ENCODE measurements around the gene RBP7.
"Not testable (repeated sequence)": the region's sequence is repeated elsewhere in the genome, so short reads cannot be mapped to it uniquely, and the experiment has no call there.

RBP7 gene

GRCh38 chr1:9996624-9997582, at the start of gene RBP7:
RBP7 (plus strand) TSS chr1:9997228; CDS start chr1:9997259, 31 bp downstream.
- intact Hi-C loops (cut with DNase I), result no loop called here

GRCh38 chr1:9957726-9958125, 39.3 kb upstream of the RBP7 start:
- no peak for DNase-seq
- intact Hi-C loops (cut with DNase I), result no loop called here

More at GRCh38 chr1:9996624-9997582, at the start of gene RBP7:
- peak in 4 of 10 donors; percentile 8 to 80 (median 48) for DNase-seq

- DNase-seq, result no peak
- intact Hi-C loops (cut with DNase I), result no loop called here
Measured at GRCh38 chr1:9960011-9960410, 37.0 kb upstream of the RBP7 start.

DNA sequence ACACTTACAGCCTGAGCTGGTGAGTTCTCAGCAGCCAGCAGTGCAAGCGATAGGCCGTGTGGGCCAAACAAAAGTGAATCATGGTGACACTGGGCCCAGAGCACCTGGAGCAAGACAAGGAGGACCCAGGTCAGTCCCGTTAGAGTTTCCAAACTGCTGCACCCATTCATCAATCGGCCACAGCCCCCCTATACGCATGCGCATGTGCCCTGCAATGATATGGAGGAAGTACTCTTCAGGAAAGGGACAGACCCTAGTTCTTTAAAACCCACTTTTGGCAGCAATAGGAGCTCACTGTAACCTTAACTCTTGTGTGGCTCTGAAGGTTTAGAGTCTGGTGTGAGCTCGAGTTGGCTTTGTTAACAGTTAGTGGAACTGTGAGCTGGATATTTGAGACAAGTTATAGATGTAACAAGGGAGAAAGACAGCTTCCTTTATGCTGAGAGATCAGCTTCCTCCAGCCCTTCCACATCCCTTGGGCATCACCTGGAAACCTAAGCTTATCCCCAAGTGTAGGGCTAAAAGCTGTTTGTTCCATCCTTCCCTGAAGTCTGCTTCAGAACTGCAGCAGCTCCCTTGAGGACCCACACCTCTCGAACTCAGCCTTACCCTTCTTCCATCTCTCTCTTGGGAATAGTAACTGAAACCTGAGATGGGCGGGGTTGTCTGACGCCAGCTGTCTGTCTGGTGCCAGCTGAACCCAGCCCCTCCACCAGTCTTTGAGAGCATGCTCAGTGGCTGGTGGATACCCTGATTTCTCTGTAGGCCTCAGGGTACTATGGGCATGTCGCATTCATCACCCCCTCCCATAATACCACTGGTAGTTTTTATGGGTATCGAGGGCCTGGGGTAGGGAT, 36.1 kb upstream of the RBP7 start:
- DNase-seq, result no peak
- intact Hi-C loops (cut with DNase I), result no loop called here

DNA sequence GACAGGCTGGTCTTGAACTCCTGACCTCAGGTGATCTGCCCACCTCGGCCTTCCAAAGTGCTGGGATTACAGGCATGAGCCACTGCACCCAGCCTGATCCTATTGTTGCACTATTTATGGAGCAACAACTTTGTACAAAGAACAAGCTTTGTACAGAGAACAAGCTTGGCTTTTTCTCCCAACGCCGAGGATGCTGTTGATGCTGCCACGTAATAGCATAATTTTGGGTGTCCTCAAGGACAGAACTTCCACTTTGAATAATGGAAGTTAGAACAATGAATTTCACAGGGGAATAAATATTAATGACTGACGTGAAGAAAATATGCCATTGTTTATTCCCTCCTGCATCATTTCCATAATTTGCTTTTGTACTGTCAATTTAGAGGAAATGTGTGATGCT, 12.8 kb upstream of the RBP7 start:
- peak in 2 of 10 donors; percentile 6 to 14 for DNase-seq
- intact Hi-C loops (cut with DNase I), result no loop called here

DNA sequence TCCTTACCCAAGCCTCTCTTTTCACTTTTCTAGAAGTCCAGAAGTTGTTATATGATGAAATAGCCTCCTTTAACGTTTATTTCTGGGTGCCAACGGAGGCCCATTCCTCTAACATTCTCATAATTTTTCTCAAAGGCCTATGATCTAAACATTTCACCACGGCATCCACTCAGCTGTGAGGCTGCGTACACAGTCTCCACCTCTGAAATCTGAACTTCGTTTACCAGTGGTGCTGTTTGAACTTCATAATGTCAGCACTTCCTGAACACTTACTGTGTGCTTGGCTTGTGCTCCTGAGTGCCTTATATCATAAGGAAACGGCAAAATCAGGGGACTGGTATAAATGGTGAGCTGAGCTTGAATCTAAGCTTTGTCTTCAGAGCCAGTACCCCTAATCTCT, 12.0 kb upstream of the RBP7 start:
- intact Hi-C loops (cut with DNase I), result no loop called here
- DNase-seq, result peak in 1 of 10 donors; percentile 7

DNA sequence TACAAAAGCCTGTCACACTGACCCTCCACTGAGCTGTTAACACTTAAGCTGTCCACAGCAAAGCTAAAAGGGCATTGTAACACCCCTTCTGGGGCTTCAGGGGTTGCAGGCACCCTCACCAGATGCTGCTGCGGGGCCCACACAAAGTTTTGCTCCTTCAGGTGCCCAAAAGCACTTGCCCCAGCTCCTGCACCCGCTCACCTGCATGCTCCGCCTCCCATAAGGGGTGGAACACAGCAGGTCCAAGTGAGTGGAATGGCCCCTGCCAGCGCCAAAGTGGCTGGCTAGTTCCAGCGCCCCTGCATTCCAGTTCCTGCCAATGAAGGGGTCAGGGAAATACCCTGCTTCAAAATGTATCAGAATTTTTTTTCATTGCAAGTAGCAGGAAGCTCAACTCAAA, 7.3 kb upstream of the RBP7 start:
- intact Hi-C loops (cut with DNase I), result no loop called here
- DNase-seq, result peak in 1 of 10 donors; percentile 34

- peak in 2 of 10 donors; percentile 7 to 14 for DNase-seq
- intact Hi-C loops (cut with DNase I), result no loop called here
Measured at GRCh38 chr1:9990944-9991343, 6.1 kb upstream of the RBP7 start.

DNA sequence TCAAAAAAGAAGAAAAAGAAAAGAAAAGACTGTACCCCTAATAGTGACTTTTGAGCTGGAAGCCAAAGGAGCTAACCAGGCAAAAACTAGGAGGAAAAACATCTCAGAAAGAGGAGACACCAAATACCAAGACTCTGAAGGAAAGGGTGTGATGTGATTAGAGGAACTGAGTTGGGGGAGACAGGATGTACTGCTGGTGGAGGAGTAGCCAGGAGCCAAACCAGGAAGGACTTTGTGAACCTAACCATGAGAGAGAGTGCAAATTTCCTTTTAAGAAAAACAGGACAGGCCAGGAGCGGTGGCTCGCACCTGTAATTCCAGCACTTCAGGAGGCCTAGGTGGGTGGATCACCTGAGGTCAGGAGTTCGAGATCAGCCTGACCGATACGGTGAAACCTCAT, 4.1 kb upstream of the RBP7 start:
- peak in 1 of 10 donors; percentile 20 for DNase-seq
- intact Hi-C loops (cut with DNase I), result no loop called here

DNA sequence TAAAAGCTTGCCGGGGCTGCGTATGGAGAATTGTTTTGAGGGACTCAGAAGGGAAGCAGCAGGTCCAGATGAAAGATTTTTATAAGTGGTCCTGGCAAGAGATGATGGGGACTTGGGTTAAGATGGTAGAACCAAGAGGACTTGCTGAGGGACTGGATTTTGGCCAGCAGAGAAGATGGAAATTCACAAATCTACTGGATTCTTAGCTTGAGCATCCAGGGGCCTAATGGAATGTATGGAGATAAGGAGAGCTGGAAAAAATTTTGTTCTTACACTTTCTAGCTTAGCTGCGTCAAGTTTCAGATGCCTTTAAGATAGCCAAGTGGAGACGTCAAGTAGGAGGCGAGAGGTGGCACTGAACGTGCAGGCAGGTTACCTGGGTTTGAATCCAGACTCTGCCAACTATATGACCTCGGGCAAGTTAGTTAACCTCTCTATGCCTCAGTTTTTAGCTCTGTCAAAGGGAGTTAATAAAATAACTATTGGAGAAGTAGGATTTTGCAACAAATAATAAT, 3.4 kb upstream of the RBP7 start:
- DNase-seq, result peak in 2 of 10 donors; percentile 12 to 53
- intact Hi-C loops (cut with DNase I), result no loop called here

DNA sequence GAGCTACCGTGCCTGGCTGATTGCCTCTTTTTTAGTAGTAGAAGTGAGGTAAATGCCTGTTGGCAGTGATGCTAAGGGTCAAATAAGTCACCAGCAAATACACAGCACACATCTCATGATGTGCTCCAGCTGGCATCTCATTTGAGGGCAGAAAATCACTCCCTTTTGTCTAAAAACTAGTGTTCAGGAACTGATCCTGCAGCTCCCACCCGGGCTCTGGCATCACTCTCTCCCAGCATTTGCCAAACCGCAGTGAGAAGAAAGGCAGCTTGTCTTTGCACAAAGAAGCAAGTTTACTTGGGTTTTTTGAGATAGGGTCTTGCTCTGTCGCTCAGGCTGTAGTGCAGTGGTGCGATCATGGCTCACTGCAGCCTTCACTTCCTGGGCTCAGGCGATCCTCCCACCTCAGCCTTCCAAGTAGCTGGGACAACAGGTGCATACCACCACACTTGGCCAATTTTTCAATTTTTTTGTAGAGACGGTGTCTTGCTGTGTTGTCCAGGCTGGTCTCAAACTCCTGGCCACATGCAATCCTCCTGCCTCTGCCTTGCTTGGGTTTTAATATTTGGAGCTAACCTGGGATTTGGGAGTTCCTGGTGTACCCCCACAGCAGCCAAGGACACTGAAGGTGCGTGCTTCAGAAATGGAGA, 4.1 kb downstream of the RBP7 start:
- DNase-seq, result peak in 9 of 10 donors; percentile 20 to 93 (median 60)
- intact Hi-C loops (cut with DNase I), result no loop called here

- intact Hi-C loops (cut with DNase I), result not testable (repeated sequence)
- peak in 2 of 10 donors; percentile 3 to 24 for DNase-seq
Measured at GRCh38 chr1:10005248-10005647, 8.2 kb downstream of the RBP7 start.

DNA sequence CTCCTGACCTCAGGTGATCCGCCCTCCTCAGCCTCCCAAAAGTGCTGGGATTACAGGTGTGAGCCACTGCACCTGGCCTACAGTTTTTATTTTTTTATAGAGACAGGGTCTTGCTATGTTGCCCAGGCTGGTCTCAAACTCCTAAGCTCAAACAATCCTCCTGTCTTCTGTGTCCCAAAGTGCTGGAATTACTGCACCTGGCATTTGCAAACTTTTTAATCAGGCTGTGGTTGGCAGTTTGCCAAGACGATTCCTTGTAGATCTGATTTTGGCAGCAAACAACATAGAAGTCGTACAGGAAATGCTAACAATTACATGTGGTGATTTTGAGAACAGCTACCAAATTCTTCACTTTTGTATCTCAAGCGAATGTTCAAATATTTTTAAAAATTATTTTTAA, 10.1 kb downstream of the RBP7 start:
- peak in 1 of 10 donors; percentile 10 for DNase-seq

DNA sequence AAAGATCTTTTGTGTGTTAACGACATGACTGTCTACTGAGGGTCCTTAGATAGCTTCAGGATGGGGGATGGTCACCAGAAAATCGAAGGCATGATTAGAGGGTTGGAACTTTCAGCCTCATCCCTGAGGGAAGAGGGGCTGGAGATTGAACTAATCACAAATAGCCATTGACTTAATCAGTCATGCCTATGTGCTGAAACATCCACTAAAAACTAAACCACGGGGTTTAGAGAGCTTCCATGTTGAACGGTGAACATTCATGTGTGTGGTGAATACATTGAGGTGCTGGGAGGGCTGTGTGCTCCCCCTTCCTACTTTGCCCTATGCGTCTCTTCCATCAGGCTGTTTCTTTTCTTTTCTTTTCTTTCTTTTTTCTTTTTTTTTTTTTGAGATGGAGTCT, 17.0 kb downstream of the RBP7 start:
- intact Hi-C loops (cut with DNase I), result no loop called here
- DNase-seq, result no peak

More for the DNA sequence above, 10.1 kb downstream of the RBP7 start:
- intact Hi-C loops (cut with DNase I), result no loop called here

GRCh38 chr1:10019561-10019960, 22.5 kb downstream of the RBP7 start:
- intact Hi-C loops (cut with DNase I), result no loop called here
- peak in 1 of 10 donors; percentile 6 for DNase-seq

GRCh38 chr1:10020086-10020485, 23.1 kb downstream of the RBP7 start:
- intact Hi-C loops (cut with DNase I), result no loop called here
- DNase-seq, result peak in 2 of 10 donors; percentile 16 to 20

GRCh38 chr1:10020678-10021077, 23.6 kb downstream of the RBP7 start:
- intact Hi-C loops (cut with DNase I), result not testable (repeated sequence)
- DNase-seq, result peak in 2 of 10 donors; percentile 4 to 15

DNA sequence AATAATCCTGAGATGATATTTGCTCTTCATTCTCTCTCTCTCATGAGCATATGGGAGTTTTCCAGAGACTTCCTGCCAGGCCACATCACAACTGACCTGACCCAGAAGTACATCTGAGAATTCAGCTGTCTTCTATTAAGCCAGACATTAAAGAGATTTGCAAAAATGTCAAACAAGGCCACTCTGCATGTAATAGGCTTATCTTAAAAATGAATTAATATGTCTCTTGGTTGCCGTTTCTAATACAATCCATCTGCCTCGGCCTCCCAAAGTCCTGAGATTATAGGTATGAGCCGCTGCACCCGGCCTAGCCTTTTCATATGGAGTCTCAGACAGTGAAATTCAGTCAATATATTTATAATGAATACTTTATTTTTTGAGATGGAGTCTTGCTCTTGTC, 25.0 kb downstream of the RBP7 start:
- intact Hi-C loops (cut with DNase I), result not testable (repeated sequence)

DNA sequence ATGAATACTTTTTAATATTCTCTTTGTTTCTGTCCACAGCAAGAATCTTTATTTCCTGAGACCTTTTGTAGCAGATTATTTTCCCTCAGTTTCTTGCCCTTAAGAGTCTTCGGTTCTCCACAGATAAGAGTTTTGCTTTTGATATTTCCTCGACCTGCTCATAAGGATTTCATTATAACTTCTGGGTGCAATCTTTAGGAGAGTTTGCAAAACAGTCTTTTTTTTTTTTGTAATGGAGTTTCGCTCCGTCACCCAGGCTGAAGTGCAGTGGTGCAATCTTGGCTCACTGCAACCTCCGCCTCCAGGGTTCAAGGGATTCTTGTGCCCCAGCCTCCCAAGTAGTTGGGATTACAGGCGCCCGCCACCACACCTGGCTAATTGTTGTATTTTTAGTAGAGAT, 25.6 kb downstream of the RBP7 start:
- intact Hi-C loops (cut with DNase I), result no loop called here
- peak in 2 of 10 donors; percentile 31 to 35 for DNase-seq

More for the DNA sequence above, 25.0 kb downstream of the RBP7 start:
- DNase-seq, result peak in 1 of 10 donors; percentile 13

DNA sequence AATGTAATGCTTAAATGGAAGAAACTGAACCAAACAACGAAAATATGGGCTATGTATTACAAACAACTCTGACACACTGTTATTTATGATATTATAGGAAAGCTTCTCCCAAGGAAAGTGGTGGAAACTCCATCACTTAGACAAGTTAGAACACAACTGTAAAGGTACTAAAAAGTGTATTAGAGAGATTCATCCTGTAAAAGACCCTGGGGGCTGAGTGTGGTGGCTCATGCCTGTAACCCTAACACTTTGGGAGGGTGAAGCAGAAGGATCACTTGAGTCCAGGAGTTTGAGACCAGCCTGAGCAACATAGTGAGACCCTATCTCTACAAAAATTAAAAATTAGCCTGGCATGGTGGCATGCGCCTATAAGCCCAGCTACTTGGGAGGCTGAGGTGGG, 28.3 kb downstream of the RBP7 start:
- intact Hi-C loops (cut with DNase I), result no loop called here
- DNase-seq, result no peak

Measured in posterior cingulate gyrus (tissue), 11 donors.